Amygdala (tissue), 56 donors: ENCODE measurements around the gene PHLDA1.

Experiments used
- DNase-seq, 56 donors: peaks; one replicate each; lab custom pipeline; 2025; lab: John Stamatoyannopoulos, UW

Gene PHLDA1

GRCh38 chr12:76020731-76021672, 10.6 kb downstream of the PHLDA1 start:
- no peak for DNase-seq

GRCh38 chr12:76020281-76020680, 11.3 kb downstream of the PHLDA1 start:
- DNase-seq = no peak

GRCh38 chr12:76018672-76019071, 12.9 kb downstream of the PHLDA1 start:
- DNase-seq = no peak

- DNase-seq = no peak
These were observed 13.5 kb downstream of the PHLDA1 start for GRCh38 chr12:76018111-76018510.

GRCh38 chr12:76014007-76014406, 17.6 kb downstream of the PHLDA1 start:
- DNase-seq = no peak

GRCh38 chr12:76013603-76014002, 18.0 kb downstream of the PHLDA1 start:
- DNase-seq = no peak

GRCh38 chr12:76012644-76013043, 18.9 kb downstream of the PHLDA1 start:
- no peak for DNase-seq

- no peak for DNase-seq
These were observed 20.7 kb downstream of the PHLDA1 start for GRCh38 chr12:76010732-76011458.

GRCh38 chr12:76008428-76008827, 23.1 kb downstream of the PHLDA1 start:
- no peak for DNase-seq

- DNase-seq = no peak
These were observed 23.9 kb downstream of the PHLDA1 start for GRCh38 chr12:76007640-76008039.

GRCh38 chr12:76006028-76006925, 25.3 kb downstream of the PHLDA1 start:
- DNase-seq = no peak

GRCh38 chr12:76003355-76003638, 28.3 kb downstream of the PHLDA1 start:
- no peak for DNase-seq

GRCh38 chr12:76002598-76003354, 28.8 kb downstream of the PHLDA1 start:
- no peak for DNase-seq

GRCh38 chr12:75998292-75999063, 33.1 kb downstream of the PHLDA1 start:
- no peak for DNase-seq

GRCh38 chr12:75997658-75998057, 33.9 kb downstream of the PHLDA1 start:
- DNase-seq = no peak

GRCh38 chr12:75996861-75997447, 34.6 kb downstream of the PHLDA1 start:
- DNase-seq = no peak

GRCh38 chr12:75995691-75996090, 35.9 kb downstream of the PHLDA1 start:
- no peak for DNase-seq

- no peak for DNase-seq
These were observed 37.4 kb downstream of the PHLDA1 start for GRCh38 chr12:75994069-75994740.
